Dendritic cell treated with granulocyte-macrophage colony-stimulating factor and Interleukin-4, amounts not matched to agents 40 ng/mL and 50 ng/mL, for 4 days (primary cell): ENCODE results near the gene ZBTB16.

Source experiments
- H3K27ac Mint-ChIP-seq: one replicate; pipeline ENCODE4 v1.8.0; 2022; ENCODE audit warnings: mild to moderate bottlenecking, mixed read lengths
- H3K27me3 Mint-ChIP-seq: one replicate; pipeline ENCODE4 v1.8.0; 2022; ENCODE audit warnings: mild to moderate bottlenecking, mixed read lengths
- H3K36me3 Mint-ChIP-seq: one replicate; pipeline ENCODE4 v1.8.0; 2022; ENCODE audit warnings: low read depth, mixed read lengths
- H3K4me1 Mint-ChIP-seq: one replicate; pipeline ENCODE4 v1.8.0; 2022; ENCODE audit warnings: low read depth, mixed read lengths
- H3K4me3 Mint-ChIP-seq: one replicate; pipeline ENCODE4 v1.8.0; 2022; ENCODE audit warnings: mild to moderate bottlenecking, moderate library complexity, mixed read lengths
- H3K9me3 Mint-ChIP-seq: one replicate; pipeline ENCODE4 v1.8.0; 2022; ENCODE audit warnings: mixed read lengths
- intact Hi-C: fragments of 100-400 bp; cut with micrococcal nuclease; formaldehyde crosslinking; loops from one replicate; pipeline ENCODE4 v1.15.0; 2022

ZBTB16 gene

GRCh38 chr11:114291381-114291780, 231.9 kb downstream of the ZBTB16 start:
- Mint-ChIP-seq H3K4me1 (no peaks in the 10 kb centered on the region), H3K27me3 (peaks cover 3% of the 10 kb centered on the region), H3K4me3 (no peak overlapping the region), H3K9me3 (no peaks in the 10 kb centered on the region), H3K27ac (no peak overlapping the region), H3K36me3 (no peaks in the 10 kb centered on the region)
- intact Hi-C loops, result no loop called here

DNA sequence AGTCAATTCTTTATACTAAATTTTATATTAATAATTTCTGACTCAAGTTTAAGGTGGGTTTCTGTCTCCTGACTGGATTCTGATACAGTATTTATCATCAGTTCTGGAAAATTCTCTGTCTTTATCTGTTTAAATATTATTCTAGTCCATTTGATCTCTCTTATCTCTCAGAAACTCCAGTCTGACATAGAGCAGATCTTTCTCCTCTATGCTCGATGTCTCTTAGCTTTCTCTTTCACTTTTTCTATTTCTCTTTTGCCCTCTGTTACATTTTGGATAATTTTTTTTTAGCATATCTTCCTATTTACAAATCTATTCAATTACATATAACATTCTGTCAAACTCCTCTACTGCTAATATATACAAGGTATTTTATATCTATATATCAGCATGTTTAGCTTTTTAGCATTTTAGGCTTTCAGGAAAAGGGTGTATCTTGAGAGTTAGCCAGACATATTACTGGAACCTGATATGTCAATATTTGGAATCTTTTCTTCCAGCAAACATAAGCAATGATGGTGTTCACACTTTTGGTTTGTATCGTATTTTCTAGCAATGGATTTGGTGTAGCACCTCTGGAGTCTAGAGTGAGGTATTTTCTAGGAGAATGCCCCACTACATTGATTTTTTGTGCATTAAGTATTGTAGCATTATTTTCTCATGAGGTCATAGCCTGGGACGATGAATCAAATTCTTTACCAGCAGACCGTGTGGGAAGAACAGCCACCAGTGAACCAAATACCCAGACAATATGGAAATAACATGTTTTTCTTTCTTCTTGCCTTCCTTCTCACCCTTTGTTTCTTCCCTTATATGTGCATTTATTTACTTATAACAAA, 232.6 kb downstream of the ZBTB16 start:
- peaks cover 3% of the 10 kb centered on the region for H3K27me3 Mint-ChIP-seq
- no peaks in the 10 kb centered on the region for H3K9me3 Mint-ChIP-seq
- no peaks in the 10 kb centered on the region for H3K36me3 Mint-ChIP-seq
- intact Hi-C loops, result no loop called here
- no peak overlapping the region for H3K4me3 Mint-ChIP-seq
- no peak overlapping the region for H3K27ac Mint-ChIP-seq
- H3K4me1 Mint-ChIP-seq, result no peaks in the 10 kb centered on the region

GRCh38 chr11:114293201-114293711, 233.7 kb downstream of the ZBTB16 start:
- H3K4me3 Mint-ChIP-seq, result no peak overlapping the region
- no peaks in the 10 kb centered on the region for H3K9me3 Mint-ChIP-seq
- intact Hi-C loops, result no loop called here
- no peak overlapping the region for H3K27ac Mint-ChIP-seq
- H3K27me3 Mint-ChIP-seq, result no peaks in the 10 kb centered on the region
- H3K36me3 Mint-ChIP-seq, result no peaks in the 10 kb centered on the region
- no peaks in the 10 kb centered on the region for H3K4me1 Mint-ChIP-seq

DNA sequence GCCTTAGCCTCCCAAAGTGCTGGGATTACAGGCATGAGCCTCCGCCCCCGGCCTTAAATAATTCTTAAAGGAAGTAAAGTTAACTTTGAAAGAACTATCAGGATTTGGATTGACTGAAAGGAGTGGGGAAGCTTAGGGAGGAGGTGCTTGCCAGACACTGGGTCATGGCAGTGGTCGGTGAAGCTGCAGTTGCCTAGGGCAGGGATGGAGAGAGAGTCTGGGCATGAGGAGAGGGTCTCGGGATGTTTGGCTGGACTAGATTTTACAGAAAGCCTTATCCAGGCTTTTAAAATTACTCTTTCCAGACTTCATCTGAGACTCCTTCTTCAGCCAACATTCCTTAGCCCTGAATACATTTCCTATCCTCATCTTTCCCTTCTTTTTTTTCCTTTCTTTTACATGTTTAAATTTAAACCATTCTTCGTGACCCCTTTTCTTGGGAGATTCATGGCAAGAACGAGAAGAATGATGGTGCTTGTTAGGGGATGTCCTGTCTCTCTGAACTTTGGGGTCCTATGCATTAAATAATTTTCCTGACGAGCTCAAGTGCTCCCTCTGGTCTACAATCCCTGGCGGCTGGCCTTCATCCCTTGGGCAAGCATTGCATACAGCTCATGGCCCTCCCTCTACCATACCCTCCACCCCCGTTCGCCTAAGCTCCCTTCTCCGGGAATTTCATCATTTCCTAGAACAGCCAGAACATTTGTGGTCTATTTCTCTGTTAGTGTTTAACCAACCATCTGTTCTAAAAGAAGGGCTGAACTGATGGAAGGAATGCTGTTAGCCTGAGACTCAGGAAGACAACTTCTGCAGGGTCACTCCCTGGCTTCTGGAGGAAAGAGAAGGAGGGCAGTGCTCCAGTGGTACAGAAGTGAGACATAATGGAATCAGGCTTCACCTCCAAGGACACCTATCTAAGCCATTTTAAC, 236.4 kb downstream of the ZBTB16 start, which contains the start of gene NNMT:
Gene NNMT, plus strand, starts transcription at position 724 of the 929 bp plus-strand sequence. Its CDS starts 158 bp downstream, at position 882.
- Mint-ChIP-seq H3K4me3 (no peak within 1 kb of the TSS), H3K27me3 (peaks cover 3% of the 10 kb centered on the region), H3K4me1 (no peaks in the 10 kb centered on the region), H3K36me3 (no peaks in the 10 kb centered on the region), H3K9me3 (no peaks in the 10 kb centered on the region), H3K27ac (no peak within 1 kb of the TSS)
- intact Hi-C loops, result no loop called here

- no peak overlapping the region for H3K4me3 Mint-ChIP-seq
- H3K27ac Mint-ChIP-seq, result no peak overlapping the region
- no peaks in the 10 kb centered on the region for H3K4me1 Mint-ChIP-seq
- no peaks in the 10 kb centered on the region for H3K9me3 Mint-ChIP-seq
- H3K36me3 Mint-ChIP-seq, result no peaks in the 10 kb centered on the region
- intact Hi-C loops, result no loop called here
- H3K27me3 Mint-ChIP-seq, result peaks cover 3% of the 10 kb centered on the region
These were observed 237.3 kb downstream of the ZBTB16 start for GRCh38 chr11:114296605-114297372.

DNA sequence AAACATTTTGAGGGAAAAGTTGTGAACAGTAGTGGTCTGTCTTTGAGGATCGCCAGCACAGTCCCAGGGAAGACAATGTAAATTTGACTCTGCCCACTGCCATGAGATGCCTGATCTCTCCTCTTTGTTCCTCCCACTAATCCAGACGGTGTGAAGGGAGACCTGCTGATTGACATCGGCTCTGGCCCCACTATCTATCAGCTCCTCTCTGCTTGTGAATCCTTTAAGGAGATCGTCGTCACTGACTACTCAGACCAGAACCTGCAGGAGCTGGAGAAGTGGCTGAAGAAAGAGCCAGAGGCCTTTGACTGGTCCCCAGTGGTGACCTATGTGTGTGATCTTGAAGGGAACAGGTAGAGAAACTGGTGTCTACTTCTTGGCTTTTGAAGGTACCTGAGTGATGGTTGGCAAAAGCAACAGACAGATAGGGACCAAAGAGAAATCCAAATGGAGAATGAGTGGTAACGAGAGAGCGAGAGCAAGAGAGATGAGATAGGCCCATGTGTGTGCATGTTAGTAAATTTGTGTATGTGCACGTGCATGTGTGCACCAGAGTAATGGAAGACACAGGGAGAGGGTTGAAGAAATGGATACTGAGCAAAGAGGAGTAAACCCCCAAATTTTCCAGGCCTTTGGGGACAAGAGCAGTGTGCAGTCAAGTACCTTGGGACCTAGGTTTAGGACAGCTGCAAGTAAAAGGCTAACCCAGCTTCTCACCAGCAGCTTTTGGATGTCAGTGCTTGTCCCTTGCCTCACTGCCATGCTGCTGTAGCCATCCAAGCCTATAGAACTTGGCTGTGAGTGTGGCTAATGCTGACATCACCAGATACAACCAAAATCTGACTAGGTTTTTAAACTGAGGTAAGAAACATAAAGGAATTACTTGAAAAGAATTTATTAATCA, 238.5 kb downstream of the ZBTB16 start:
- H3K4me3 Mint-ChIP-seq, result no peak overlapping the region
- H3K4me1 Mint-ChIP-seq, result no peaks in the 10 kb centered on the region
- intact Hi-C loops, result no loop called here
- peaks cover 3% of the 10 kb centered on the region for H3K27me3 Mint-ChIP-seq
- H3K36me3 Mint-ChIP-seq, result no peaks in the 10 kb centered on the region
- no peaks in the 10 kb centered on the region for H3K9me3 Mint-ChIP-seq
- H3K27ac Mint-ChIP-seq, result no peak overlapping the region

- intact Hi-C loops, result no loop called here
- no peaks in the 10 kb centered on the region for H3K9me3 Mint-ChIP-seq
- peaks cover 3% of the 10 kb centered on the region for H3K27me3 Mint-ChIP-seq
- no peaks in the 10 kb centered on the region for H3K4me1 Mint-ChIP-seq
- H3K4me3 Mint-ChIP-seq, result no peak overlapping the region
- no peak overlapping the region for H3K27ac Mint-ChIP-seq
- no peaks in the 10 kb centered on the region for H3K36me3 Mint-ChIP-seq
These were observed 239.2 kb downstream of the ZBTB16 start for GRCh38 chr11:114298710-114299109.
